Activated CD8-positive, alpha-beta T cell treated with anti-CD3 and anti-CD28 coated beads, Interleukin-2, amount 10 ng/mL, durations not matched to agents 7 days and 5 days (primary cell): Measurements from ENCODE around the gene TNRC18. TPM values are rescaled to one million over a fixed set of nuclear protein-coding genes. Genes with fewer than 3 reads are reported as not detected.
A peak's percentile ranks its signal among the peaks of the same experiment; 100 is the strongest.

Experiments used
- ATAC-seq: fragments of 150-1000 bp; cut with Tn5 transposase; one replicate; pipeline ENCODE4 v1.10.0; 2021; ENCODE audit warnings: moderate library complexity
- CTCF ChIA-PET: fragments of 350-600 bp; sonication (Branson Sonifier 250); formaldehyde crosslinking; loops from one replicate; lab custom pipeline; 2021; ENCODE audit warnings: antibody characterized with exemption; lab: Charles Lee
- POLR2A ChIA-PET: fragments of 350-600 bp; sonication (Branson Sonifier 250); formaldehyde crosslinking; loops from one replicate; lab custom pipeline; 2021; ENCODE audit warnings: antibody characterized with exemption; lab: Charles Lee
- DNase-seq: peaks from one replicate; pipeline ENCODE4 v3.0.0-alpha.2; 2020
- H3K27ac Mint-ChIP-seq: one replicate; pipeline ENCODE4 v1.8.0; 2021; ENCODE audit warnings: mild to moderate bottlenecking, mixed read lengths
- H3K27me3 Mint-ChIP-seq: one replicate; pipeline ENCODE4 v1.8.0; 2021; ENCODE audit warnings: low read depth, mixed read lengths
- H3K36me3 Mint-ChIP-seq: one replicate; pipeline ENCODE4 v1.8.0; 2021; ENCODE audit warnings: low read depth, mixed read lengths
- H3K4me1 Mint-ChIP-seq: one replicate; pipeline ENCODE4 v1.8.0; 2021; ENCODE audit warnings: low read depth, mixed read lengths
- H3K4me3 Mint-ChIP-seq: one replicate; pipeline ENCODE4 v1.8.0; 2021; ENCODE audit warnings: mild to moderate bottlenecking, mixed read lengths
- H3K9me3 Mint-ChIP-seq: one replicate; pipeline ENCODE4 v1.8.0; 2022; ENCODE audit warnings: mixed read lengths; ENCODE audit not compliant: insufficient read depth
- total RNA-seq, 2 experiments: library from RNA; stranded (reverse); gene quantifications; one replicate each; pipeline ENCODE4 v1.2.3, GENCODE V29; 2021

The TNRC18 gene
- total RNA-seq, 2 experiments from 2014 or later: 46.1 to 52.1 TPM

- POLR2A ChIA-PET: interaction anchor here (0.6 kb wide), 1 partner anchor 21 kb away, joined by 3 read pairs; no protein-coding TSS in a partner anchor
- Mint-ChIP-seq H3K27ac (no peak overlapping the region), H3K36me3 (no peaks in the 10 kb centered on the region), H3K4me3 (no peak overlapping the region), H3K4me1 (peaks cover 17% of the 10 kb centered on the region), H3K27me3 (peaks cover 53% of the 10 kb centered on the region), H3K9me3 (no peaks in the 10 kb centered on the region)
- no peak for ATAC-seq
- CTCF ChIA-PET: interaction anchor here (1.5 to 3.4 kb wide), 2 partner anchors 20 to 52 kb away, joined by 7 to 12 read pairs; no protein-coding TSS in a partner anchor
- no peak for DNase-seq
Observed at GRCh38 chr7:5417106-5418071, 6.2 kb downstream of the TNRC18 start.

GRCh38 chr7:5414916-5415315 lies 8.7 kb downstream of the TNRC18 start:
- no peak for DNase-seq
- Mint-ChIP-seq H3K9me3 (no peaks in the 10 kb centered on the region), H3K4me3 (no peak overlapping the region), H3K27me3 (peaks cover 47% of the 10 kb centered on the region), H3K27ac (no peak overlapping the region), H3K36me3 (no peaks in the 10 kb centered on the region), H3K4me1 (peaks cover 7% of the 10 kb centered on the region)
- POLR2A ChIA-PET: no interaction called here
- CTCF ChIA-PET: interaction anchor here (3.4 kb wide), 1 partner anchor 49 kb away, joined by 12 read pairs; no protein-coding TSS in a partner anchor
- no peak for ATAC-seq

GRCh38 chr7:5413449-5413786 lies 10.2 kb downstream of the TNRC18 start:
- ChIA-PET CTCF (no interaction called here), POLR2A (no interaction called here)
- H3K27ac Mint-ChIP-seq: no peak overlapping the region
- H3K9me3 Mint-ChIP-seq: no peaks in the 10 kb centered on the region
- peaks cover 42% of the 10 kb centered on the region for H3K27me3 Mint-ChIP-seq
- no peak overlapping the region for H3K4me3 Mint-ChIP-seq
- DNase-seq (no peak), ATAC-seq (no peak)
- H3K4me1 Mint-ChIP-seq: peaks cover 2% of the 10 kb centered on the region
- no peaks in the 10 kb centered on the region for H3K36me3 Mint-ChIP-seq

GRCh38 chr7:5408777-5409176 lies 14.9 kb downstream of the TNRC18 start:
- ATAC-seq (no peak), DNase-seq (no peak)
- H3K27ac Mint-ChIP-seq: no peak overlapping the region
- no peaks in the 10 kb centered on the region for H3K9me3 Mint-ChIP-seq
- ChIA-PET CTCF (interaction anchor here (1.1 to 1.4 kb wide), 2 partner anchors 12 to 42 kb away, joined by 3 to 6 read pairs; no protein-coding TSS in a partner anchor), POLR2A (no interaction called here)
- H3K27me3 Mint-ChIP-seq: peaks cover 22% of the 10 kb centered on the region
- no peak overlapping the region for H3K4me3 Mint-ChIP-seq
- H3K4me1 Mint-ChIP-seq: peaks cover 2% of the 10 kb centered on the region
- no peaks in the 10 kb centered on the region for H3K36me3 Mint-ChIP-seq

GRCh38 chr7:5406957-5407945 lies 16.4 kb downstream of the TNRC18 start:
- Mint-ChIP-seq H3K27ac (no peak overlapping the region), H3K9me3 (no peaks in the 10 kb centered on the region), H3K36me3 (no peaks in the 10 kb centered on the region), H3K4me1 (no peaks in the 10 kb centered on the region), H3K4me3 (no peak overlapping the region), H3K27me3 (peaks cover 16% of the 10 kb centered on the region)
- POLR2A ChIA-PET: interaction anchor here (0.7 kb wide), 1 partner anchor 15 kb away, joined by 3 read pairs; no protein-coding TSS in a partner anchor
- no peak for ATAC-seq
- DNase-seq: no peak
- CTCF ChIA-PET: interaction anchor here (1.4 kb wide), 1 partner anchor 10 kb away, joined by 3 read pairs; no protein-coding TSS in a partner anchor

- H3K36me3 Mint-ChIP-seq: no peaks in the 10 kb centered on the region
- H3K27ac Mint-ChIP-seq: no peak overlapping the region
- ChIA-PET CTCF (no interaction called here), POLR2A (no interaction called here)
- ATAC-seq (no peak), DNase-seq (no peak)
- no peaks in the 10 kb centered on the region for H3K9me3 Mint-ChIP-seq
- H3K27me3 Mint-ChIP-seq: peaks cover 10% of the 10 kb centered on the region
- H3K4me3 Mint-ChIP-seq: no peak overlapping the region
- H3K4me1 Mint-ChIP-seq: peaks cover 5% of the 10 kb centered on the region
Observed at GRCh38 chr7:5404421-5404826, 19.2 kb downstream of the TNRC18 start.

- no peak overlapping the region for H3K27ac Mint-ChIP-seq
- ChIA-PET POLR2A (no interaction called here), CTCF (no interaction called here)
- peaks cover 4% of the 10 kb centered on the region for H3K27me3 Mint-ChIP-seq
- DNase-seq: no peak
- peaks cover 5% of the 10 kb centered on the region for H3K4me1 Mint-ChIP-seq
- H3K36me3 Mint-ChIP-seq: no peaks in the 10 kb centered on the region
- no peak overlapping the region for H3K4me3 Mint-ChIP-seq
- H3K9me3 Mint-ChIP-seq: no peaks in the 10 kb centered on the region
- ATAC-seq: no peak
Observed at GRCh38 chr7:5403442-5403841, 20.2 kb downstream of the TNRC18 start.

- H3K27ac Mint-ChIP-seq: peak overlapping the region; percentile 96
- peaks cover 21% of the 10 kb centered on the region for H3K36me3 Mint-ChIP-seq
- no peaks in the 10 kb centered on the region for H3K27me3 Mint-ChIP-seq
- DNase-seq (no peak), ATAC-seq (no peak)
- H3K4me3 Mint-ChIP-seq: peak overlapping the region; percentile 85
- H3K4me1 Mint-ChIP-seq: peaks cover 44% of the 10 kb centered on the region
- ChIA-PET CTCF (interaction anchor here (1.7 to 2.5 kb wide), 6 partner anchors 11 to 161 kb away, joined by 6 to 31 read pairs (median 16); partner anchors contain the start of gene TNRC18), POLR2A (interaction anchor here (0.6 to 2.8 kb wide), 12 partner anchors 8 to 702 kb away, joined by 3 to 20 read pairs (median 5); partner anchors contain the start of genes AP5Z1 and TNRC18)
- no peaks in the 10 kb centered on the region for H3K9me3 Mint-ChIP-seq
Observed at GRCh38 chr7:5397736-5398135, 25.9 kb downstream of the TNRC18 start.

- H3K36me3 Mint-ChIP-seq: peaks cover 24% of the 10 kb centered on the region
- no peaks in the 10 kb centered on the region for H3K9me3 Mint-ChIP-seq
- DNase-seq (peak; percentile 93), ATAC-seq (peak; percentile 94)
- no peaks in the 10 kb centered on the region for H3K27me3 Mint-ChIP-seq
- peak overlapping the region; percentile 85 for H3K4me3 Mint-ChIP-seq
- peaks cover 44% of the 10 kb centered on the region for H3K4me1 Mint-ChIP-seq
- ChIA-PET POLR2A (interaction anchor here (0.5 to 2.8 kb wide), 20 partner anchors 9 to 701 kb away, joined by 3 to 20 read pairs (median 4); partner anchors contain the start of genes AP5Z1, RNF216 and TNRC18), CTCF (interaction anchor here (0.6 to 2.5 kb wide), 18 partner anchors 9 to 588 kb away, joined by 3 to 31 read pairs (median 4); partner anchors contain the start of gene TNRC18)
- peak overlapping the region; percentile 96 for H3K27ac Mint-ChIP-seq
Observed at GRCh38 chr7:5396999-5397663, 26.5 kb downstream of the TNRC18 start.

GRCh38 chr7:5396542-5396941 lies 27.1 kb downstream of the TNRC18 start:
- peak; percentile 80 for DNase-seq
- ATAC-seq: peak; percentile 66
- Mint-ChIP-seq H3K4me1 (peaks cover 44% of the 10 kb centered on the region), H3K27me3 (no peaks in the 10 kb centered on the region), H3K36me3 (peaks cover 26% of the 10 kb centered on the region), H3K4me3 (peak overlapping the region; percentile 85), H3K9me3 (no peaks in the 10 kb centered on the region), H3K27ac (peak overlapping the region; percentile 96)
- ChIA-PET POLR2A (interaction anchor here (0.5 to 2.8 kb wide), 21 partner anchors 9 to 621 kb away, joined by 3 to 20 read pairs (median 3); partner anchors contain the start of genes AP5Z1, RNF216 and TNRC18), CTCF (interaction anchor here (0.6 to 2.5 kb wide), 21 partner anchors 10 to 588 kb away, joined by 3 to 31 read pairs (median 4); partner anchors contain the start of gene TNRC18)
